Muscle of leg (tissue), 9 donors: ENCODE results near the gene ZNF280A. TPM values are rescaled to one million over a fixed set of nuclear protein-coding genes. Genes with fewer than 3 reads are reported as not detected.

Experiments
- polyA plus RNA-seq, 8 donors: library from polyadenylated mRNA; unstranded; fragments of 120-200 nt; gene quantifications; one replicate each; pipeline versions ENCODE4 v1.2.1 to v1.2.3, GENCODE V29; 2013; ENCODE audit warnings: inconsistent platforms in 1 of 8, low replicate concordance in 1 of 8; ENCODE audit not compliant: insufficient read length in 8 of 8, insufficient read depth in 1 of 8
- total RNA-seq: library from RNA; stranded (reverse); fragments of 120-200 nt; gene quantifications from one replicate; pipeline ENCODE4 v1.2.4, GENCODE V29; 2013

Gene ZNF280A
- total and polyA plus RNA-seq, 9 donors = 0.08 to 0.09 TPM; not detected in 7

Other genes starting within 250 kb of the ZNF280A start
- gene ZNF280B, start 11.5 kb downstream of the ZNF280A start, total RNA-seq = 3.1 TPM
- 1 to 10 TPM; 3.8 to 9.3 (median 4.3) TPM for gene ZNF280B, start 11.5 kb downstream of the ZNF280A start, polyA plus RNA-seq
- gene PRAME, start 39.0 kb upstream of the ZNF280A start, total RNA-seq = not detected
- gene PRAME, start 39.0 kb upstream of the ZNF280A start, polyA plus RNA-seq = under 1 TPM in 1 of 8 donors, not detected in 7; 0.28 TPM
- gene GGTLC2, start 124.3 kb upstream of the ZNF280A start, total RNA-seq = not detected
- gene GGTLC2, start 124.3 kb upstream of the ZNF280A start, polyA plus RNA-seq = not detected